SK-N-SH (cell line): ENCODE results near the gene ERGIC1.

Experiments
- CTCF ChIP-seq: fragments of 200-600 bp; sonication (generic); IDR thresholded peaks from 2 replicates; pipeline ENCODE4 v1.6.1; 2017; ENCODE audit warnings: antibody characterized with exemption, mild to moderate bottlenecking, moderate library complexity
- ELF1 ChIP-seq: IDR thresholded peaks from 2 replicates; pipeline ENCODE4 v1.4.0; 2012
- EZH2phosphoT487 ChIP-seq: fragments of 200-600 bp; sonication (generic); IDR thresholded peaks from 2 replicates; pipeline ENCODE4 v1.6.1; 2017; ENCODE audit warnings: low read depth, mixed run types, mild to moderate bottlenecking, antibody characterized with exemption, moderate library complexity, borderline replicate concordance
- GABPA ChIP-seq: IDR thresholded peaks from 2 replicates; pipeline ENCODE4 v1.4.0; 2012; ENCODE audit warnings: low read depth, mild to moderate bottlenecking
- JUND ChIP-seq: IDR thresholded peaks from 2 replicates; pipeline ENCODE4 v1.4.0; 2012
- MXI1 ChIP-seq: IDR thresholded peaks from 2 replicates; pipeline ENCODE4 v1.6.1; 2012; ENCODE audit warnings: mild to moderate bottlenecking, low read depth, low read length, improper control_type of control experiment
- POLR2AphosphoS5 ChIP-seq: IDR thresholded peaks from 2 replicates; pipeline ENCODE4 v1.6.1; 2012; ENCODE audit warnings: low read depth, low read length
- TEAD4 ChIP-seq: IDR thresholded peaks from 2 replicates; pipeline ENCODE4 v1.4.0; 2012; ENCODE audit warnings: mild to moderate bottlenecking, borderline replicate concordance; ENCODE audit not compliant: insufficient read depth
- TF ChIP-seq, protein P1 (sequence below): IDR thresholded peaks from 2 replicates; pipeline ENCODE4 v1.6.1; 2012; ENCODE audit warnings: mild to moderate bottlenecking, low read depth, low read length, moderate library complexity

DNA sequence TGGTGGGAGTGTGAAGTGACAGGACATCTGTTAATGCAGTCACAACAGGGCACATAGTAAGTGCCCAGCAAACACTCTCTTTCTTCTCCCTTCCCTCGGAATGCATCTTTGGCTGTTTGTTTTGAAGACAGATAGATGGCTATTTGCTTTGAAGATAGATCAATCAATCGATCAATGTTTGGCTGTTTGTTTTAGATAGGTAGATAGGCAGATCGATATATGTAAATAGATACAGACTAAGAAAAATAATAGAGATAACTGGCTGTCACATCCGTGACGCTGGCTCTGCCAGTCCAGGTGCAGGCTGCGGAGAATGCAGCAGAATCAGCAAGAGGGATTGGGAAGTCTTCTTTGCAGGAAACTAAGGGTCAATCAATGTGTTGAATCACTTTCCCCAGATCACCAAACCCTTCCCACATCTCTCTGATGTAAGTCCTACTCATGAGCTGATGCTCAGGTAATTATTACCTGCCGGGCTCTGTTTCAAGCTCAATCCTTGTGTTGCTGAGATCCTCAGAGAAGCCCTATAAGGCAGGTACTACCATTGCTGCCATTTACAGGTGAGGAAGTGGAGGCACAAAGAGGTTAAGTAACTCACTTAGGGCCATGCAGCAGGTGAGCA, 60.8 kb downstream of the ERGIC1 start:
- TF ChIP-seq CTCF (no peak), GABPA (no peak), POLR2AphosphoS5 (no peak), JUND (no peak), TEAD4 (no peak), MXI1 (no peak), ELF1 (no peak), EZH2phosphoT487 (no peak)
- TF ChIP-seq, protein P1, sequence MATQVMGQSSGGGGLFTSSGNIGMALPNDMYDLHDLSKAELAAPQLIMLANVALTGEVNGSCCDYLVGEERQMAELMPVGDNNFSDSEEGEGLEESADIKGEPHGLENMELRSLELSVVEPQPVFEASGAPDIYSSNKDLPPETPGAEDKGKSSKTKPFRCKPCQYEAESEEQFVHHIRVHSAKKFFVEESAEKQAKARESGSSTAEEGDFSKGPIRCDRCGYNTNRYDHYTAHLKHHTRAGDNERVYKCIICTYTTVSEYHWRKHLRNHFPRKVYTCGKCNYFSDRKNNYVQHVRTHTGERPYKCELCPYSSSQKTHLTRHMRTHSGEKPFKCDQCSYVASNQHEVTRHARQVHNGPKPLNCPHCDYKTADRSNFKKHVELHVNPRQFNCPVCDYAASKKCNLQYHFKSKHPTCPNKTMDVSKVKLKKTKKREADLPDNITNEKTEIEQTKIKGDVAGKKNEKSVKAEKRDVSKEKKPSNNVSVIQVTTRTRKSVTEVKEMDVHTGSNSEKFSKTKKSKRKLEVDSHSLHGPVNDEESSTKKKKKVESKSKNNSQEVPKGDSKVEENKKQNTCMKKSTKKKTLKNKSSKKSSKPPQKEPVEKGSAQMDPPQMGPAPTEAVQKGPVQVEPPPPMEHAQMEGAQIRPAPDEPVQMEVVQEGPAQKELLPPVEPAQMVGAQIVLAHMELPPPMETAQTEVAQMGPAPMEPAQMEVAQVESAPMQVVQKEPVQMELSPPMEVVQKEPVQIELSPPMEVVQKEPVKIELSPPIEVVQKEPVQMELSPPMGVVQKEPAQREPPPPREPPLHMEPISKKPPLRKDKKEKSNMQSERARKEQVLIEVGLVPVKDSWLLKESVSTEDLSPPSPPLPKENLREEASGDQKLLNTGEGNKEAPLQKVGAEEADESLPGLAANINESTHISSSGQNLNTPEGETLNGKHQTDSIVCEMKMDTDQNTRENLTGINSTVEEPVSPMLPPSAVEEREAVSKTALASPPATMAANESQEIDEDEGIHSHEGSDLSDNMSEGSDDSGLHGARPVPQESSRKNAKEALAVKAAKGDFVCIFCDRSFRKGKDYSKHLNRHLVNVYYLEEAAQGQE, result no peak
